Hepatocyte (in vitro differentiated cells): Measurements from ENCODE around the gene VAV1.

ENCODE experiments used
- CTCF ChIP-seq: fragments of 200-600 bp; sonication (generic); IDR thresholded peaks from 2 replicates; pipeline ENCODE4 v1.5.1; 2016; ENCODE audit warnings: antibody characterized with exemption, mild to moderate bottlenecking; ENCODE audit not compliant: poor library complexity
- EZH2 ChIP-seq: fragments of 200-600 bp; sonication (generic); IDR thresholded peaks from 2 replicates; pipeline ENCODE4 v1.6.1; 2016; ENCODE audit warnings: antibody characterized with exemption, mild to moderate bottlenecking, borderline replicate concordance

GRCh38 chr19:6849876-6850275, 77.4 kb downstream of the VAV1 start:
- no peak for TF ChIP-seq CTCF
- no peak for TF ChIP-seq EZH2
